GM23248 (cell line): ENCODE data around the gene DDC. TPM values are rescaled to one million over a fixed set of nuclear protein-coding genes. Genes with fewer than 3 reads are reported as not detected.

Experiments used
- DNase-seq: peaks from one replicate; pipeline ENCODE4 v3.0.0-alpha.2; 2015
- H2AFZ ChIP-seq: fragments of 200-600 bp; sonication (generic); 2 replicates; pipeline ENCODE4 v1.6.1; 2016; ENCODE audit warnings: antibody characterized with exemption
- H3F3A ChIP-seq: fragments of 200-600 bp; sonication (generic); 2 replicates; pipeline ENCODE4 v1.6.1; 2016; ENCODE audit warnings: mild to moderate bottlenecking, antibody characterized with exemption, mixed run types; ENCODE audit not compliant: insufficient read depth
- H3K27ac ChIP-seq: fragments of 200-600 bp; sonication (generic); 2 replicates; pipeline ENCODE4 v1.5.1; 2016; ENCODE audit warnings: mild to moderate bottlenecking
- H3K27me3 ChIP-seq: fragments of 200-600 bp; sonication (generic); replicated peaks from 2 replicates; pipeline ENCODE4 v1.6.1; 2016; ENCODE audit warnings: mild to moderate bottlenecking; ENCODE audit not compliant: insufficient read depth
- H3K36me3 ChIP-seq: fragments of 200-600 bp; sonication (generic); 2 replicates; pipeline ENCODE4 v1.6.1; 2016; ENCODE audit warnings: low read depth, mild to moderate bottlenecking
- H3K4me1 ChIP-seq: fragments of 200-600 bp; sonication (generic); 2 replicates; pipeline ENCODE4 v1.6.1; 2016; ENCODE audit warnings: mild to moderate bottlenecking; ENCODE audit not compliant: insufficient read depth
- H3K4me2 ChIP-seq: fragments of 200-600 bp; sonication (generic); one replicate; pipeline ENCODE4 v1.6.1; 2016; ENCODE audit warnings: mild to moderate bottlenecking; ENCODE audit not compliant: unreplicated experiment
- H3K4me3 ChIP-seq: fragments of 200-600 bp; sonication (generic); 2 replicates; pipeline ENCODE4 v1.5.1; 2016; ENCODE audit warnings: mild to moderate bottlenecking
- H3K79me2 ChIP-seq: fragments of 200-600 bp; sonication (generic); 2 replicates; pipeline ENCODE4 v1.6.1; 2016; ENCODE audit warnings: mild to moderate bottlenecking; ENCODE audit not compliant: insufficient read depth
- H3K9ac ChIP-seq: fragments of 200-600 bp; sonication (generic); 2 replicates; pipeline ENCODE4 v1.6.1; 2016; ENCODE audit warnings: mild to moderate bottlenecking
- H3K9me2 ChIP-seq: fragments of 200-600 bp; sonication (generic); 2 replicates; pipeline ENCODE4 v1.6.1; 2016; ENCODE audit warnings: mixed run types, mild to moderate bottlenecking, moderate library complexity; ENCODE audit not compliant: insufficient read depth
- H3K9me3 ChIP-seq: fragments of 200-600 bp; sonication (generic); one replicate; pipeline ENCODE4 v1.6.1; 2017; ENCODE audit warnings: low read depth
- H4K20me1 ChIP-seq: fragments of 200-600 bp; sonication (generic); 2 replicates; pipeline ENCODE4 v1.6.0; 2016; ENCODE audit not compliant: insufficient read depth
- EZH2 ChIP-seq: fragments of 200-600 bp; sonication (generic); IDR thresholded peaks from 2 replicates; pipeline ENCODE4 v1.6.1; 2018; ENCODE audit warnings: antibody characterized with exemption, mild to moderate bottlenecking; ENCODE audit not compliant: insufficient read depth, poor library complexity, severe bottlenecking
- EZH2phosphoT487 ChIP-seq: fragments of 200-600 bp; sonication (generic); IDR thresholded peaks from 2 replicates; pipeline ENCODE4 v1.6.1; 2018; ENCODE audit warnings: antibody characterized with exemption, moderate library complexity, mild to moderate bottlenecking, low read depth; ENCODE audit not compliant: insufficient read depth
- WGBS, 2 experiments: methylation state at CpG; one replicate each; pipeline ENCODE4 v1.1.6; 2015 to 2017; ENCODE audit warnings: low lambda C conversion rate in 2 of 2, low coverage in 1 of 2; ENCODE audit errors: missing lambda C conversion rate in 2 of 2; 5-methylcytosine and 5-hydroxymethylcytosine counted together
- in situ Hi-C: fragments of 300-500 bp; cut with MboI; formaldehyde crosslinking; loops from 2 replicates; pipeline ENCODE4 v1.15.0; 2020
- polyA plus RNA-seq: library from polyadenylated mRNA; unstranded; fragments of >200 nt; fragmentation: Nextera tagmentation; extraction: Ambion mirVana; gene quantifications from 2 replicates; pipeline ENCODE4 v1.2.1, GENCODE V29; 2016
- total RNA-seq: library from RNA; depleted of rRNA; stranded (reverse); fragments of >200 nt; shearing (Covaris generic); gene quantifications from 2 replicates; pipeline ENCODE4 v1.2.3, GENCODE V29; 2014

DDC gene
- total and polyA plus RNA-seq, 2 experiments from 2014 or later, result not detected

- H2AFZ ChIP-seq, result no peak overlapping the region
- H3K27ac ChIP-seq, result no peak overlapping the region
- H3K36me3 ChIP-seq, result peaks cover 5% of the 10 kb centered on the region; the same call in 1 of the 2 replicates
- no peak overlapping the region for H3K9ac ChIP-seq
- 95 to 99% methylated on average over 5 of the region's 5 CpGs for WGBS, 2 experiments
- DNase-seq, result no peak
- no peaks in the 10 kb centered on the region for H3K4me1 ChIP-seq
- no peaks in the 10 kb centered on the region for H4K20me1 ChIP-seq
- TF ChIP-seq EZH2 (no peak), EZH2phosphoT487 (no peak)
- no peak overlapping the region for H3K4me2 ChIP-seq
- H3K9me3 ChIP-seq, result no peaks in the 10 kb centered on the region
- H3K27me3 ChIP-seq, result no peaks in the 10 kb centered on the region
- H3K4me3 ChIP-seq, result no peak overlapping the region
- H3F3A ChIP-seq, result no peaks in the 10 kb centered on the region
- in situ Hi-C loops, result no loop called here
- H3K9me2 ChIP-seq, result no peaks in the 10 kb centered on the region
- H3K79me2 ChIP-seq, result no peaks in the 10 kb centered on the region
Measured at GRCh38 chr7:50591098-50591479, 25.9 kb upstream of the DDC start.

- in situ Hi-C loops, result no loop called here
- TF ChIP-seq EZH2 (no peak), EZH2phosphoT487 (no peak)
Measured at GRCh38 chr7:50590535-50590934, 25.3 kb upstream of the DDC start.

GRCh38 chr7:50589364-50589763 is 24.2 kb upstream of the DDC start:
- Histone ChIP-seq H3K79me2 (no peaks in the 10 kb centered on the region), H3K36me3 (peaks cover 5% of the 10 kb centered on the region; the same call in 1 of the 2 replicates), H3K9ac (no peak overlapping the region), H3K27ac (no peak overlapping the region), H3K4me1 (no peaks in the 10 kb centered on the region), H3K4me3 (no peak overlapping the region), H3K27me3 (no peaks in the 10 kb centered on the region), H2AFZ (no peak overlapping the region), H3F3A (no peaks in the 10 kb centered on the region), H4K20me1 (no peaks in the 10 kb centered on the region), H3K4me2 (no peak overlapping the region), H3K9me3 (no peaks in the 10 kb centered on the region), H3K9me2 (no peaks in the 10 kb centered on the region)
- no peak for DNase-seq
- no peak for TF ChIP-seq EZH2phosphoT487
- no peak for TF ChIP-seq EZH2
- in situ Hi-C loops, result no loop called here
- 51 to 53% methylated on average over 2 of the region's 2 CpGs for WGBS, 2 experiments

More at GRCh38 chr7:50590535-50590934, 25.3 kb upstream of the DDC start:
- Histone ChIP-seq H3K36me3 (peaks cover 5% of the 10 kb centered on the region; the same call in 1 of the 2 replicates), H3K9me3 (no peaks in the 10 kb centered on the region), H3K79me2 (no peaks in the 10 kb centered on the region), H3K27ac (no peak overlapping the region), H2AFZ (no peak overlapping the region), H3K4me2 (no peak overlapping the region), H3K4me3 (no peak overlapping the region), H3K4me1 (no peaks in the 10 kb centered on the region), H3K9ac (no peak overlapping the region), H3K27me3 (no peaks in the 10 kb centered on the region), H4K20me1 (no peaks in the 10 kb centered on the region), H3K9me2 (no peaks in the 10 kb centered on the region), H3F3A (no peaks in the 10 kb centered on the region)
- WGBS, 2 experiments, result 96% methylated on average over 13 of the region's 13 CpGs
- DNase-seq, result no peak

- Histone ChIP-seq H3K4me3 (no peak overlapping the region), H3K79me2 (no peaks in the 10 kb centered on the region), H3K27me3 (no peaks in the 10 kb centered on the region), H3K4me2 (no peak overlapping the region), H3K9me2 (no peaks in the 10 kb centered on the region), H3K27ac (no peak overlapping the region), H3K36me3 (peaks cover 5% of the 10 kb centered on the region; the same call in 1 of the 2 replicates), H3F3A (no peaks in the 10 kb centered on the region), H4K20me1 (no peaks in the 10 kb centered on the region), H2AFZ (no peak overlapping the region), H3K4me1 (no peaks in the 10 kb centered on the region), H3K9ac (no peak overlapping the region), H3K9me3 (no peaks in the 10 kb centered on the region)
- TF ChIP-seq EZH2phosphoT487, result no peak
- no peak for TF ChIP-seq EZH2
- no peak for DNase-seq
- in situ Hi-C loops, result no loop called here
- WGBS, 2 experiments, result 41 to 54% methylated on average over 8 of the region's 8 CpGs
Measured at GRCh38 chr7:50588937-50589336, 23.7 kb upstream of the DDC start.

GRCh38 chr7:50587737-50588136 is 22.5 kb upstream of the DDC start:
- in situ Hi-C loops, result no loop called here
- Histone ChIP-seq H3K36me3 (peaks cover 5% of the 10 kb centered on the region; the same call in 1 of the 2 replicates), H3K27me3 (no peaks in the 10 kb centered on the region), H3K9ac (no peak overlapping the region), H3K4me3 (no peak overlapping the region), H3K79me2 (no peaks in the 10 kb centered on the region), H3K4me2 (no peak overlapping the region), H3K9me3 (no peaks in the 10 kb centered on the region), H3F3A (no peaks in the 10 kb centered on the region), H2AFZ (no peak overlapping the region), H3K27ac (no peak overlapping the region), H3K4me1 (no peaks in the 10 kb centered on the region), H3K9me2 (no peaks in the 10 kb centered on the region), H4K20me1 (no peaks in the 10 kb centered on the region)
- DNase-seq, result no peak
- WGBS, 2 experiments, result 90 to 91% methylated on average over 6 of the region's 6 CpGs
- TF ChIP-seq EZH2phosphoT487, result no peak
- no peak for TF ChIP-seq EZH2
